Pancreas (tissue), 10 donors: ENCODE measurements around the gene ADAM19. TPM values are rescaled to one million over a fixed set of nuclear protein-coding genes. Genes with fewer than 3 reads are reported as not detected.

Source experiments
- ATAC-seq, 4 donors: fragments of 200-7000 bp; cut with Tn5 transposase; one replicate each; pipeline versions ENCODE4 v1.8.0 to v1.9.1; 2020; ENCODE audit warnings: mild to moderate bottlenecking in 4 of 4, moderate library complexity in 4 of 4
- DNase-seq, 6 donors: peaks; one replicate each; pipeline ENCODE4 v3.0.0-alpha.2; 2020
- FAIRE-seq: peaks from 2 replicates; lab custom pipeline; 2012; peaks lifted over from hg19 to GRCh38; lab: Jason Lieb, UNC
- H3K27ac ChIP-seq, 4 donors: fragments of 200-600 bp; sonication (generic); 1 replicate in 3 of 4; 2 replicates in 1 of 4; pipeline versions ENCODE4 v1.5.0 to v1.8.0; 2020
- H3K27me3 ChIP-seq, 4 donors: fragments of 200-600 bp; one replicate each; pipeline ENCODE4 v1.8.0; 2021
- H3K36me3 ChIP-seq, 3 donors: fragments of 200-600 bp; sonication (generic) in 1 of 3; one replicate each; pipeline versions ENCODE4 v1.5.0 to v1.8.0; 2020 to 2021
- H3K4me1 ChIP-seq, 3 donors: fragments of 200-600 bp; one replicate each; pipeline ENCODE4 v1.8.0; 2021
- H3K4me3 ChIP-seq, 4 donors: fragments of 200-600 bp; sonication (generic) in 2 of 4; one replicate each; pipeline versions ENCODE4 v1.5.0 to v1.8.0; 2020 to 2021
- H3K9me3 ChIP-seq, 4 donors: fragments of 200-600 bp; one replicate each; pipeline ENCODE4 v1.8.0; 2021
- CTCF ChIP-seq, 4 donors: fragments of 200-600 bp; sonication (generic) in 3 of 4; IDR thresholded peaks; one replicate each; pipeline versions ENCODE4 v1.5.0 to v1.8.0; 2021; ENCODE audit warnings: antibody characterized with exemption in 4 of 4
- WGBS, 2 donors: extraction: QIAGEN DNeasy Blood & Tissue Kit; methylation state at CpG; one replicate each; pipeline ENCODE4 v1.1.7; 2013; 5-methylcytosine and 5-hydroxymethylcytosine counted together
- intact Hi-C, 3 donors: fragments of 100-400 bp; cut with DNase I; formaldehyde crosslinking; loops; one replicate each; pipeline versions ENCODE4 v1.11.1 to v1.14.2; 2022
- polyA plus RNA-seq, 2 donors: library from polyadenylated mRNA; stranded (reverse); fragments of 200-250 nt; gene quantifications; one replicate each; pipeline ENCODE4 v1.2.3, GENCODE V29; 2013
- total RNA-seq, 6 donors: library from RNA; stranded (reverse); fragmentation: NEBNext Ultra II Directional in 4 of 6; extraction: Animal tissue kit (Norgen Biotek cat#: 25700) in 4 of 6; gene quantifications; one replicate each; pipeline versions ENCODE4 v1.2.1 to v1.2.4, GENCODE V29; 2021 to 2023
- donor health status: healthy with polysubstance abuse.
- donor health status: DM: no; HTN: no; CAD: no; lungs with moderate emphysema.
- donor health status: DM: no; HTN: no; CAD: no.
- donor health status: control.
- donor health status: control.
- donor health status: Bipolar disorder and iron deficiency.
- donor health status: DM: yes; HTN: yes; CAD: no.
- donor health status: DM: no; HTN: no; CAD: no.
- donor health status: DM: no; HTN: no; CAD: no.
- donor health status: DM: yes; HTN: yes; CAD: no.

The ADAM19 gene
- total and polyA plus RNA-seq, 8 donors, result 0.38 to 3.0 (median 0.69) TPM

- H3K4me1 ChIP-seq, result no peaks in the 10 kb centered on the region
- no peak for ATAC-seq
- TF ChIP-seq CTCF (IDR thresholded peaks at IDR 0.05), result no peak
Observed at GRCh38 chr5:157608972-157609565, 33.5 kb upstream of the ADAM19 start.

GRCh38 chr5:157607371-157608161 is 32.0 kb upstream of the ADAM19 start:
- H3K36me3 ChIP-seq, result no peaks in the 10 kb centered on the region
- no peaks in the 10 kb centered on the region for H3K4me1 ChIP-seq
- 58 to 65% methylated on average over 7 of the region's 7 CpGs for WGBS, 2 donors
- FAIRE-seq (no peak), ATAC-seq (no peak), DNase-seq (no peak)
- no peak overlapping the region for H3K27ac ChIP-seq
- no peak overlapping the region for H3K4me3 ChIP-seq
- H3K9me3 ChIP-seq, result no peaks in the 10 kb centered on the region
- TF ChIP-seq CTCF (IDR thresholded peaks at IDR 0.05), result no peak
- intact Hi-C loops, result no loop called here
- H3K27me3 ChIP-seq, result no peaks in the 10 kb centered on the region

More at GRCh38 chr5:157608972-157609565, 33.5 kb upstream of the ADAM19 start:
- H3K9me3 ChIP-seq, result no peaks in the 10 kb centered on the region
- DNase-seq (no peak), FAIRE-seq (no peak)
- no peak overlapping the region for H3K4me3 ChIP-seq
- WGBS, 2 donors, result 70 to 73% methylated on average over 8 of the region's 8 CpGs
- H3K27ac ChIP-seq, result no peak overlapping the region
- H3K36me3 ChIP-seq, result no peaks in the 10 kb centered on the region
- intact Hi-C loops, result no loop called here
- H3K27me3 ChIP-seq, result no peaks in the 10 kb centered on the region

- no peak for TF ChIP-seq CTCF (IDR thresholded peaks at IDR 0.05)
- H3K4me3 ChIP-seq, result no peak overlapping the region
- 86 to 87% methylated on average over 2 of the region's 2 CpGs for WGBS, 2 donors
- no peaks in the 10 kb centered on the region for H3K9me3 ChIP-seq
- H3K27ac ChIP-seq, result no peak overlapping the region
- no peak for DNase-seq
- H3K4me1 ChIP-seq, result no peaks in the 10 kb centered on the region
- ATAC-seq, result no peak
- intact Hi-C loops, result no loop called here
- no peaks in the 10 kb centered on the region for H3K27me3 ChIP-seq
- H3K36me3 ChIP-seq, result no peaks in the 10 kb centered on the region
- FAIRE-seq, result no peak
Observed at GRCh38 chr5:157606046-157606445, 30.5 kb upstream of the ADAM19 start.

GRCh38 chr5:157603333-157604190 is 28.0 kb upstream of the ADAM19 start:
- Histone ChIP-seq H3K27me3 (no peaks in the 10 kb centered on the region), H3K27ac (no peak overlapping the region), H3K9me3 (no peaks in the 10 kb centered on the region), H3K4me1 (no peaks in the 10 kb centered on the region), H3K4me3 (no peak overlapping the region), H3K36me3 (no peaks in the 10 kb centered on the region)
- intact Hi-C loops, result no loop called here
- peak in 2 of 4 donors; percentile 54 to 63 for ATAC-seq
- 69 to 74% methylated on average over 12 of the region's 12 CpGs for WGBS, 2 donors
- FAIRE-seq, result no peak
- TF ChIP-seq CTCF (IDR thresholded peaks at IDR 0.05), result no peak
- DNase-seq, result no peak
